Upper lobe of left lung (tissue), 4 donors: Measurements from ENCODE around the gene POLR3E.

Experiments used
- CTCF ChIP-seq, 6 experiments: fragments of 450-650 bp in 4 of 6; fragments of 200-600 bp in 2 of 6; sonication (generic) in 2 of 6; IDR thresholded peaks; one replicate each; pipeline ENCODE4 v1.5.1; 2016 to 2019; ENCODE audit warnings: antibody characterized with exemption in 6 of 6
- EP300 ChIP-seq, 4 donors: sonication (generic); formaldehyde crosslinking; IDR thresholded peaks; one replicate each; pipeline ENCODE4 v1.5.1; 2017; ENCODE audit warnings: antibody characterized with exemption in 4 of 4, control low read depth in 2 of 4
- POLR2A ChIP-seq, 4 donors: fragments of 450-650 bp; IDR thresholded peaks; one replicate each; pipeline ENCODE4 v1.5.1; 2016 to 2017; ENCODE audit warnings: antibody characterized with exemption in 4 of 4, mild to moderate bottlenecking in 2 of 4
- POLR2AphosphoS5 ChIP-seq, 2 donors: sonication (generic); formaldehyde crosslinking; IDR thresholded peaks; one replicate each; pipeline ENCODE4 v1.5.1; 2017; ENCODE audit warnings: antibody characterized with exemption in 2 of 2

- TF ChIP-seq POLR2A (IDR thresholded peaks at IDR 0.05) = no peak
- no peak for TF ChIP-seq CTCF (IDR thresholded peaks at IDR 0.05)
- TF ChIP-seq EP300 (IDR thresholded peaks at IDR 0.05) = no peak
- no peak for TF ChIP-seq POLR2AphosphoS5 (IDR thresholded peaks at IDR 0.05)
These were observed 34.7 kb upstream of the POLR3E start for GRCh38 chr16:22262460-22262859.
